Activated CD8-positive, alpha-beta memory T cell treated with anti-CD3 and anti-CD28 coated beads, Interleukin-2, amount 50 U/mL, for 1 hour (primary cell): ENCODE data around the gene CBLC.
"Not testable (repeated sequence)": the region's sequence is repeated elsewhere in the genome, so short reads cannot be mapped to it uniquely, and the experiment has no call there.

Experiments
- DNase-seq: peaks from one replicate; pipeline ENCODE4 v3.0.0-alpha.2; 2020; ENCODE audit errors: extremely low read depth

The CBLC gene

DNA sequence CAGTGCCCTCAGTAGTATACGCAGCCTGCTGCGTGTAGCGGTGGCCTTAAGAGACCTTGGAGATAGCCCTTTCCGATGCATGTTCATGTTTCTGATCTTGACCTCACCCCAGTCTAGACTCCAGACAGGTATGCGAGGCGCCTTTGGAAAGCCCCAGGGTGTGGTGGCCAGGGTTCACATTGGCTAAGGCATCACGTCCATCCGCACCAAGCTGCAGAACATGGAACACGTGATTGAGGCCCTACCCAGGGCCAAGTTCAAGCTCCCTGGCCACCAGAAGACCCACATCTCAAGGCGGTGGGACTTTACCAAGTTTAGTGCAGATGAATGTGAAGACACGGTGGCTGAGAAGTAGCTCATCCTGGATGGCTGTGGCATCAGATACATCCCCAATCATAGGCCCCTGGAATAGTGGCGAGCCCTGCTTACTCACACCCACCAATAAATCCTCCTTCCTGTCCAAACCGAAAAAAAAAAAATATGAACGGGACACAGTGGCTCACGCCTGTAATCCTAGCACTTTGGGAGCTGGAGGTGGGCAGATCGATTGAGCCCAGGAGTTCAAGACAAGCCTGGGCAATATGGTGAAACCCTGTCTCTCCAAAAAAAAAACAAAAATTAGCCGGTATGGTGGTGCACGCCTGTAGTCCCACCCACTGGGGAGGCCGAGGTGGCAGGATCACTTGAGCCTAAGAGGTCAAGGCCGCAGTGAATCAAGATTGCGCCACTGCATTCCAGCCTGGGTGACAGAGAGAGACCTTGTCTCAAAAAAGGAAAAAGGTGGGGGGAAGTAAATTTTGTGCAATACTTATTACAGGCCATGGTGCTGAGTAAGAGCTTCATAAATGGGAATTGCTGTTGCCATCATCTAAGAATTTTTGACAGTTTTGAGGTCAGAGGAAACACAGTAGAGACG lies 12.4 kb upstream of the CBLC start:
- DNase-seq = no peak

GRCh38 chr19:44765949-44766335 lies 11.7 kb upstream of the CBLC start:
- no peak for DNase-seq

- DNase-seq = no peak
Observed at GRCh38 chr19:44767295-44768180, 10.2 kb upstream of the CBLC start.

DNA sequence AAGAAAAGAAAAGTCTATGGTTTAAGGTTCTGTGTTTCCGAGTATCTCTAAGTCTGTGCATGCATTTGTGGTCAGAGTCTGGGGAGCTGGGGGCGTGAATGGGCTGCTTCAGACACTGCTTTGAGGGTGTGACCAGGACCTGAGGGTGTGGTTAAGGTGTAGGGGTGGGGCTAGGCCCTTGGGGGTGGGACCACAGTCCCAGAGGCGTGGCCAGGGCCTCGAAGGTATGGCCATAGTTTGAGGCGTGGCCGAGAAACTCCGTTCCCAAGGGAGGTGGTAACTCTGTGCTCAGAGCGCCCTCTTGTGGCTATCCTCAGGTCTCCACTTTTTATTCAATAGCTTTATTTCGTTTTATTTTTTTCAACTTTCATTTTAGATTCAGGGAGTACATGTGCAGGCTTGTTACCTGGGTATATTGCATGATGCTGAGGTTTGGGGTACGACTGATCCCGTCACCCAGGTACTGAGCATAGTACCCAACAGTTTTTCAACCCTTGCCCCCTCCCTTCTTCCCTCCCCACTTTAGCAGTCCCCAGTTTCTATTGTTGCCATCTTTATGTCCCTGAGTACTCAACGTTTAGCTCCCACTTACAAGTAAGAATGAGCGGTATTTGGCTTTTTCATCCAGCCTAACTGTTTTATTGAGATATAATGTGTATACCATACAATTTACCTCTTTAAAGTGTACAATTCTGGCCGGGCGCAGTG lies 7.0 kb upstream of the CBLC start:
- DNase-seq = peak; percentile 97

GRCh38 chr19:44772144-44772543 lies 5.5 kb upstream of the CBLC start:
- DNase-seq = not testable (repeated sequence)

DNA sequence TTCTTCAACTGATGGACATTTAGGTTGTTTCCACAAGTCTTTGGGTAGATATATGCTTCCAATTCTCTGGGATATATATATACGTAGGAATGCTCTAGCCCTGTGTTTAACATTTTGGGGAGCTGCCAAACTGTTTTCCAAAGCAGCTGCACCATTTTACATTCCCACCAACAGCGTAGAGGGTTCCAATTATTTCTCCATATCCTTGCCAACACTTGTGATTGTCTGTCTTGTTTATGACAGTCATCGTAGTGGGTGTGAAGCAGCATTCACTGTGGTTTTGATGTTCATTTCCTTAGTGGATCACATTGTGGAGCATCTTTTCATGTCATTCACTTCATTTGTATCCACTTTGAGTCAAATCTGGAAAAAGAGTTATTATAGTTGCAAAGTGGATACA lies 4.7 kb upstream of the CBLC start:
- no peak for DNase-seq

GRCh38 chr19:44775676-44776240 lies 1.9 kb upstream of the CBLC start:
- DNase-seq = no peak

GRCh38 chr19:44776402-44777096 lies 1.1 kb upstream of the CBLC start:
- DNase-seq = no peak

GRCh38 chr19:44779150-44779549 lies 1.5 kb downstream of the CBLC start:
- no peak for DNase-seq

GRCh38 chr19:44781694-44782093 lies 4.0 kb downstream of the CBLC start:
- not testable (repeated sequence) for DNase-seq

- DNase-seq = no peak
Observed at GRCh38 chr19:44782729-44783128, 5.0 kb downstream of the CBLC start.

GRCh38 chr19:44783545-44783944 lies 5.9 kb downstream of the CBLC start:
- no peak for DNase-seq

DNA sequence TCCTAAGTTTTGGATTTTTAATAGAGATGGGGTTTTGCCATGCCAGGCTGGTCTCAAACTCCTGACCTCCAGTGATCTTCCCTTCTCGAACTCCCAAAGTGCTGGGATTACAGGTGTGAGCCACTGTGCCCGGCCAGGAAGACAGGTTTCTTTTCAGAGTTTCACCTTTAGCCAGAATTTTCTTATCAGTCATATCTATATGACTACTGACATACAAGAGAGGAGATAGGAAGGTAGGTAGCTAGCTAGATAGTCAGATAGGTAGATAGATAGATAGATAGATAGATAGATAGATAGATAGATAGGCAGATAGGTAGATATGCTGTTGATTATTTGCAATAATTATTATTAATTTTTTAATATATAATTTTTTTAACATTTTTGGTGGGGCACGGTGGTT lies 7.6 kb downstream of the CBLC start:
- no peak for DNase-seq

GRCh38 chr19:44785993-44786392 lies 8.3 kb downstream of the CBLC start:
- no peak for DNase-seq

GRCh38 chr19:44788971-44789370 lies 11.3 kb downstream of the CBLC start:
- DNase-seq = no peak

DNA sequence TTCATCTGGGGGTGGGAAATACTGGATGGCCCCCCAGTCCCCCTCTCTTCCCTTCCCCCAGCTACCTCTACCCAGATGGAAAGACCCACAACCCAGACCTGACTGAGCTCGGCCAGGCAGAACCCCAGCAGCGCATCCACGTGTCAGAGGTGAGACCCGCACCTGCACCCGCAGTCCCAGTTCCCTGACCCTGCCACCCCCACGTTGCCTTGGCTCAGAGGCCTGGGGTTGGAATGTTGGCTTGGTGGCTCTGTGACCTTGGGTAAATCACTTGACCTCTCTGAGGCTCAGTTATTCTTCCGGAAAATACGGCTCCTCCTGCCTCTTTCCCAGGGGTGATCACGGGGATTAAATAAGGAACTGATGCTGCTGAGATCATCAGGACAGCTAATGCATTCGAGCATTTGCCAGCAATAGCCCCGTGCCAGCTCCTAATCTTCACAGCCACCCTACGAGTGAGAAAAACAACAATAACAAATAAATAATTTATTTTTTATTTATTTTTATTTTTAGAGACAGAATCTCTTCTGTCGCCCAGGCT lies 12.3 kb downstream of the CBLC start:
- no peak for DNase-seq

- no peak for DNase-seq
Observed at GRCh38 chr19:44792281-44792680, 14.6 kb downstream of the CBLC start.

DNA sequence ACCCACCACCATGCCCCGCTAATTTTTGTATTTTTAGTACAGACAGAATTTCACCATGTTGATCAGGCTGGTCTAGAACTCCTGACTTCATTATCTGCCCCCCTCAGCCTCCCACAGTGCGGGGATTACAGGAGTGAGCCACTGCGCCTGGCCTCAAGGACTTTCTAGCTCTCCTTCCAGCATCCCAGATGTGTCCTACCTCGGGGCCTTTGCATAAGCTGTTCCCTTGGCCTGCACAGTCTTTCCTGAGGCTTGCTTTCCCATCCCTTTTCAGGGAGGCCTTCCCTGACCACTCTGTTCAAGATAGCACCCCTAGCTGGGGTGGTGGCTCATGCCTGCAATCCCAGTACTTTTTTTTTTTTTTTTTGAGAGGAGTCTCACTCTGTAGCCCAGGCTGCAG lies 16.9 kb downstream of the CBLC start:
- DNase-seq = no peak

DNA sequence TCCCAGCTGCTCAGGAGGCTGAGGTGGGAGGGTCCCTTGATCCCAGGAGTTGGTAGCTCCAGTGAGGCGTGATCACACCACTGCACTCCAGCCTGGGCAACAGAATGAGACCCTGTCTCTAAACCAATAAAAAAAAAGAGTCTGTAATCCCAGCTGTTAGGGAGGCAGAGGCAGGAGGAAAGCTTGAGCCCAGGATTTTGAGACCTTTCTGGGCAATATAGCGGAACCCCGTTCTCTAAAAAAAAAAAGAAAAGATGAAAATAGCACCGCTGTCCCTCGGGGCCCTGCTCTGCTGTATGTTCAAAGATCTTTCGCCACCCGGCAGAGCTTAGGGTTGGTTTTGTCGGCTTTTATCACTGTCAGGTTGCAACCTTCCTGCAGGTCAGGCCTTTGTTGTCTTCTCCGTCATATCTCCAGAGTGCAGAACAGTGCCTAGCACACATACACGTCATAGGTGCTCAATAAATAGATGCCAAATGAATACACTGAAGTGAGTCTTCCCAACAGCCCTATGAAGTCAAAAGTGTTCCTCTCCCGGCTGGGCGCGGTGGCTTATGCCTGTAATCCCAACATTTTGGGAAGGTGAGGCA lies 17.8 kb downstream of the CBLC start:
- DNase-seq = no peak

DNA sequence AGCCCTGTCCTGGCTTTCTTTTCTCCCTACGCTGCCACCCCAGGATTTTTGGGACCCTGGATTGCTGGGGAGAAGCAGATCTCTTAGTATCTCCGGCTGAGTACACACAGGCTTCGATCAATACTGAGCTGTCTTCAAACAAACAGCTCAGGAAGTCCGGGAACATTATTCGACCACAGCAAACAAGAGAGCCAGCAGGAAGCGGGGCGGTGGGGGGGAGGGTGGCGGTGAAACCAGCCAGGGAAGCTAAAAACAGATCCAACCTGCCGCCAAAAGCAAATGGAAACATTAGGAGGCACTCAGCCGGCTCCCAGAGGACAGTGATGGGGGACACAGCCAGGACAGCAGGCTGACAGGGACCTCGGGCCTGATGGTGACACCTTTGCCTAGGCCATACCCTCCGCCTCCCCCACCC lies 19.0 kb downstream of the CBLC start:
- DNase-seq = no peak
